HG02970 (cell line): ENCODE data around the gene CMTR2.

Source experiments
- ATAC-seq: cut with Tn5 transposase; IDR thresholded peaks from one replicate; pipeline ENCODE4 v1.9.1; 2021; ENCODE audit warnings: mild to moderate bottlenecking, moderate library complexity, moderate number of reproducible peaks; ENCODE audit not compliant: unreplicated experiment, low FRiP score

Gene CMTR2

DNA sequence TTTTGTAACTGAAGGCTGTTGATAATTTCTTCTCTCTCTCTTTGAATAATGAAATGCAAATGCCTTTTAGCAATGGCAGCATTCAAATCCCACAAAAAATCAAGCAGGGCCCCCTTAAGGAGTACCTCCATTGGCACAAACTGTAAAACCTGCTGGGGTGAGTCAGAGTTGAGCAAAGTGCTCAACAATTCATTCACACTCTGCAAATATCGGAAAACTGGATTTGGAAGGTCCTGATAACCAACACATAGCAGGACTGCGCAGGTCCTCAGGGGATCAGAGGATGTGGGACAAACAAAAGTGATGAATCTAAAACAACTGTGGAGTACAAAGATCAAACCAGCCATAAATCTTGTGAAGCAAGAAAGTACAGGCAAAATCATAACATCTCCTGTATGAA lies 5.6 kb downstream of the CMTR2 start:
- ATAC-seq, result no peak

DNA sequence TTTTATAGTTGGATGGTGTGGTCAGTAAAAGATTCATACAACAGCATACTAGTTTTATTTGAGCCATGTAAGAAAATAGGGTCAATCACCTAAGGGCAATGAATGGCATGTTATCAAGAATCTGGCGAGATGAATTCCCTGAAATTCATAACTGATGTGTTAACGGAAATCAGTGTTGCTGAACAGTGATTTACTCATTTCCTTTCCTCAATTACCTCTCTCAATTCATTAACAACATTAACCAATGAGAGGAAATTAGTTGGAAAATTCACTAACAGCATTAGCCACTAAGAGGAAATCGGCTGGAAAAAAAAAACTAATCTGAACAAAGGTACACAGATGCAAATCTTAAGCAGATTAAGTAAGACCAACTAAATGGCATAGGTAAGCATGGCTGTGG lies 6.3 kb downstream of the CMTR2 start:
- ATAC-seq, result no peak

DNA sequence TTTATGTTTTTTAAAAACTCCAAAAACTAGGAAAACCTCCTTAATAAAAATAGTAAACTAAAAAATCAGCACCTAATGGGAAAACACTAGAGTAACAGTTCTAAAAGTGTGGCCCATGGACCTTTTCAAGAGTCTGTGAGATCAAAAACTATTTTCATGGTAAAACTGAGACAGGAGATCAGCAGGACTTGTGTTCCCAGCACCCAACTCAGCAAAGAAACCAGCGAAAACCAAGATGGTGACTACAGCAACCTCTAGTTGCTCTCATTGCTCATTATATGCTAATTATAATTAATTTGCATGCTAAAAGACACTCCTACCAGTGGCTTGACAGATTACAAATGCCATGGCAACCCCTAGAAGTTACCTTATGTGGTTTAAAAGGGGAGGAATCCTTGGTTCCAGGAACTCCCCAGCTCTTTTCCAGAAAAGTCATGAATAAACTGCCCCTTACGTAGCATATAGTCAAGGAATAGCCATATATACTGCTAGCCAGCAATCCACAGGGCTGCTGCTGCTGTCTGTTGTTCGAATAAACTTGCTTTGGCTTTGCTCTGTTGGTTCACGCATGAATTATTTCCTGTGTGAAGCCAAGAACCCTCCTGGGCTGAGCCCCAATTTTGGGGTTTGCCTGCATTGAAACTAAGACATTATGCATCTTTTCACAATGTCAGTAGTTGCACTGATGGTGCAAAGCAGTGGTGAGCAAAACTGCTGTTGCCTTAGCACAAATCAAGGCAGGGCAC lies 12.4 kb downstream of the CMTR2 start:
- no peak for ATAC-seq

DNA sequence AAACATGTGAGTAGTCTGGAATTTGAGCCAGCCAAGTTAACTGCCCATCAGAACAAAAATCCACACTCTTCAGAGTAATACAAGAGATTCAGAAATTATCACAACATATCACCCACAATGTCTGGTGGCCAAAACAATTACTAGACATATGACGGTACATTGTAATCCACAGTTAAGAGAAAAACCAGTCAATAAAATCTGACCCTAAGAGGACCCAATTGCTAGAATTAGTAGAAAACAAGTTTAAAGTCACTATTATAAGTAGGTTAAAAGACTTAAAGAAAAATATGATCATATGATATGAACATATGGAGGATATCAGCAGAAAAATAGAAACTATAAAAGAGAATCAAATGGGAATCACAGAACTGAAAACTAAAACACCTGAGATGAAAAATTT lies 15.8 kb downstream of the CMTR2 start:
- ATAC-seq, result no peak

DNA sequence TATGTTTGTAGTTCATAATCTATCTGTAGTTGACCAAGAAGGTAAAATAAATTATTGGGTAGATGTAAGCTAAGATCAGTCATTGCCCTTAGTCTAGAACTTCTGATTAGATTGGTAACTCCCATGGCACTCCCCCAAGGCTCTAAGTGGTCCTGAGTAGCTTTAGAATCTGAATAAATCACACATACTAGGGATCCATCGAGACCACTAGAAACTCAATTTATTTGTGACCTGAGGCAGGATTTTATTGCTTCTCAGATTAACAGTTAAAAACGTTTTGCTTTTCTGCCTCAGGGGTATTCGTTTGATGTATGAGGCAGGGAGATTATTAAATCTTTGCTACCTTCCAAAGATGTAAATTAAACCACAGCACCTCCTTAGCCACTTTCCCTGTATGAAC lies 24.9 kb downstream of the CMTR2 start:
- ATAC-seq, result no peak

DNA sequence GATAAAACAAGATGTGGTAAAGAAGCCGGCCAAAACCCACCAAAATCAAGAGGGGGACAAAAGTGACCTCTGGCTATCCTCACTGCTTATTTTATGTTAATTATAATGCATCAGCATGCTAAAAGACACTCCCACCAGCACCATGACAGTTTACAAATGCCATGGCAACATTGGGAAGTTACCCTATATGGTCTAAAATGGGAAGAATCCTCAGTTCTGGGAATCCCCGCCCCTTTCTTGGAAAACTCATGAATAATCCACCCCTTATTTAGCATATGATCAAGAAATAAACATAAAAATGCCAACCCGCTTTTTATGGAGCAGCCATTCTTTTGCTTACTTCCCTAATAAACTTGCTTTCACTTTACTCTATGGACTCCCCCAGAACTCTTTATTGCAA lies 25.6 kb downstream of the CMTR2 start:
- no peak for ATAC-seq

DNA sequence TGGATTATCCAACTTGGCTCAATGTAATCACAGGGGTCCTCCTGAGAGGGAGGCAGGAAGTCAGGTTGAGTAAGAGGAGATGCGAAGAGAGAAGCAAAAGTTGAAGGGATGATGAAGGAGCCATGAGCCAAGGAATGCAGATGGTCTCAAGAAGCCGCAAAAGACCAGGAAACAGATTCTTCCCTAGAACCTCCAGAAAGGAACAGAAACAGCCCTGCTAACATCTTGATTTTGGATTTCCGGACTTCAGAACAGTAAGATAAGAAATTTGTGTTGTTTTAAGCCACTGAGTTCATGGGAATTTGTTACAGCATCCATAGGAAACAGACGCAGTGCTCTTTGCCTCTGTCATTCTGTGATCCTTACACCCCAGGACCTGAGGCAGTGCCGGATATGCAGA lies 26.8 kb downstream of the CMTR2 start:
- no peak for ATAC-seq

DNA sequence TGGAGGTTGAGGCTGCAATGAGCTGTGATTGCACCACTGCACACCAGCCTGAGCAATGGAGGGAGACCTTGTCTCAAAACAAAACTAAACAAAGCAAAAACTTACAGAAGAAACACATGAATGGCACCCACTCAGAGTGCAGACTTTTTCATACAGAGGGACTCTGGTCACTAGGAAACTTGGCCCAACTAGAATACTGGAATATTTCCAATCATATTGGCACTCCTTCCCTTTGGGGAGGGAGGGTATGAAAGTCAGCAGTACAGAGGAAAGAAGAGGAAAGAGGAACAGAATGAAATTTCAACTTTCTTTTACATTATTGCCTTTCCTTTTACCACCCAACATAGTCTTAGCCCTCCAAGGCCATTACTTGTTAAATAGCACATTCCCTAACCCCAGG lies 28.2 kb downstream of the CMTR2 start:
- ATAC-seq, result no peak

DNA sequence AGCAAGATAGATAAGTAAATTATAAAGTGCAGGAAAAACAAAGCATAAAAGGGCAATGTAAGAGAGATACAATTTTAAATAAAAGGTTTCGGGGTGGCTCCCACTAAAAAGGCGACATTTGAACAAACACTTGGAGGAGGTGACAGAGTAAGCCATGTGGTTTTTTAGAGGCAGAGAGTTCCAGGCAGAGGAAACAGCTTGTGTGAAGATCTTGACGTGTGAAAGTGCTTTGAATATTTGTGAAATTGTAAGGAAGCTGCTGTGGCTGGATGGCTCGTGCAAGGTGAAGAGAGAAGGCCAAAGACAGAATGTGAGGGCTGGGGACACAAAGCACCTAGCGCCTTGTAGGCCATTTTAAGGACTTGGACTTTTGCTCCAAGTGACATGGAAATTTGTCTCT lies 30.1 kb downstream of the CMTR2 start:
- no peak for ATAC-seq

DNA sequence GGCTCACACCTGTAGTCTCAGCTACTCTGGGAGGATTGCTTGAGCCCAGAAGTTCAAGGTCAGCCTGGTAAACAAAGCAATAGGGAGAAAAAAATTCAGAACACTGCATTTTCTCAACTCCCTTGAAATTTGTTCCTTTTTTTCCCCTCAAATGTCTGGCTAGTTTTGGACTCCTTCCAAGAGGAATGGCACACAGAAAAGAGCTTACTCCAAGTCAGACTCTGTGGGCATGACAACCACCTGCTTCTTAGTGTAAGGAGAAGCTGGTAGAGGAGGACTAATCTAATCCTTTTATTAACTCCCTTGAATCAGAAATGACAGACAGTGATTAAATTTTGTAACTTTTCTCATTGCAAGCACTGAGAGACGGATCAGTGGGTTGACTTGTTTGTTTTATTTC lies 30.8 kb downstream of the CMTR2 start:
- no peak for ATAC-seq

DNA sequence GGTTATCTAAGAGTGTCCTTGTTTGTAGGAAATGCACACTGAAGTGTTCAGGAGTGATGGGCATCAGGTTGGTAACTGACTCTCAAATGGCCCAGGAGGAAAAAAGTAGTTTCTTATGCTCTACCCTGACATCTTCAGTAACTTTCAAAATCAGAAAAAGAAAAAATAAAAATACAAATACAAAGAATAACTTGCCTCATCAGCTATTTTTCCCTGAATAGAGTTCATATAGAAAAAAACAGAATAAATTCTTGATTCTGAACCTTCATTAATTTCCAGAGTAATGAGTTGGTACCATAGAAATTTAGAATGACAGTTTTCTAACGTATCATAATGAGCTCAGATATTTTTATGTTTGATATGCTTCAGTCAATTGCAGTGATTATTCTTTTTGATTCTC lies 31.4 kb downstream of the CMTR2 start:
- ATAC-seq, result no peak

DNA sequence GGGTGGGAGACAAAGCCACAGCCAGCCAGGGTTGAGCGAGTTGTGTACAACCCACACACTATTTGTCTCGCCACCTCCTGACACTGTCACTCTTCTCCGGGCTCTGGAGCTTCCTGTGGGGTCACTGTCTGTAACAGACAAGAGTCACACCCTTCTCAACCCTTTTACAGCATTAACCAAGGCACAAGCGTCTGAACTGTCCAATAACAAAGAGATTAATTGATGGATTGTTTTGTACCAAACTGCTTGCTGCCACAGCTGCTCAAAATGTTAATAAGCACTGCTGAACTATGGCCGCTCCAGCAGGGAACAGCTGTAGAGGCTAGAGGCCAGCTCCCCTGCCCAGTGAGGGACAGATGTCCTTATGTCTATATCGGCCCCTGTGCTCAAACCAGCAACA lies 33.5 kb downstream of the CMTR2 start:
- ATAC-seq, result no peak

DNA sequence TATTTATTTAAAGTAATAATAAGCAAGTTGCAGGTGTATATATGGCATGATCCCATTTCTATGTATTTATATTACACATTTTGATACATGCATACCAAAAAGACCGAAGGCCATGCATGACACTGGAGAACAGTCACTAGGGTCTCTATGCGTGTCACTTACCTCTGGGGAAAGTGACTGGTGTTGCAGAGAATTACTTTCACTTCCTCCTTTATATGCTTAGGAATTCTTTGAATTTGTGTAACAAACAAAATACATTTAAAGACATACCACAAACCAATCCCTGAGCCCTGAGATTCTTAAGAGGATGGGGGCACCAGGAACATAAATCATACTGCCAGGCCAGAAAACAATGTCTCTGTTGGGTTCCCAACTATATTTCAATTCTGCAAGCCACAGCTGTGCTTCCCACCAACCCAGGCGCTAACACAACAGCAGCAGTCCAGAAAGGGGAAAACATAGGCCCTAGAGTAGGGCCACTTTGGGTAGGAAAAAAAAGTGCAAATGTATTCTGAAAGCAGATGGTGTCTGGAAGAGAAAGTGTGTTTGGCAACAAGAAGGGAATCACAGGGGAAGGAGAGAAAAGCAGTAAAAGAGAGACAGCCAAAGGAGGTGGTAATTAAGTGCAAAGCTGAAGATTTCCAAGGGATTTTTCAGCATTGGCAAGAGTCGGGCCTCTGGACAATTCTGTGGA lies 34.2 kb downstream of the CMTR2 start:
- ATAC-seq, result no peak

DNA sequence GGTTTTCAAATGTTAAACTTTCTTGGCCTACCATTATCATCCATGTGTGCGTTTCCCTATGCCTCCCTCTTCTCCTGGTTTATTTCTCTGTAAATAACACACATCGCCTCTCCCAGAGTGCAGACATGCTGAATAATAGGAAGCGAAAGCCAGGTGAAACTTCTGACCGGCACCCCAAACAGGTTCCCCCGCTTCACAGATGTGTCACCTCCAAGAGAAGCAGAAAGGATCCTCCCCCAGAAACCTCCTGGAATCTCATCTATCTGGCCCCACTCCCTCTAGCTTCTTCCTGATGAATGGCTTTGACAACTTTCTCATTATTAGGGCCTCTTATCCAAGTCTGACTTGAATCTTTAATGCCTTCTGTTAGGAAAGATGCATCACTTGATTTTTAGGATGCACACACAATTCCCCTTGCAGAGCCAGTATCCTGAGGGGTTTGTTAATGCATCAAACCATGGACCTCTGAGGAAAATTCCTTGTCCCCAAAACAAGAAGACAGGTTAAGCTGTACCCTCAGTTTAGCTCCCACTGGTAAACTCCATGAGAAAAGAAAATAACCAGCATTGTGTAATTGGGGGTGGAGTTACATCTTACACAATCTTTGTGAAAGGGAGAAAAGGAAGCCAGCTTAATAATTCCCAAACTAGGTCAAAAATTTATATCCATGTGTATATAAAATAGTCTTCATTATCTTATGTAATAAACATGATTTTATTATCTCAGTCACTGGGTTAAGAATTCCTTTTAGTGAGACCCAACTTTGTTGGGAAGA lies 38.6 kb downstream of the CMTR2 start:
- ATAC-seq, result no peak

DNA sequence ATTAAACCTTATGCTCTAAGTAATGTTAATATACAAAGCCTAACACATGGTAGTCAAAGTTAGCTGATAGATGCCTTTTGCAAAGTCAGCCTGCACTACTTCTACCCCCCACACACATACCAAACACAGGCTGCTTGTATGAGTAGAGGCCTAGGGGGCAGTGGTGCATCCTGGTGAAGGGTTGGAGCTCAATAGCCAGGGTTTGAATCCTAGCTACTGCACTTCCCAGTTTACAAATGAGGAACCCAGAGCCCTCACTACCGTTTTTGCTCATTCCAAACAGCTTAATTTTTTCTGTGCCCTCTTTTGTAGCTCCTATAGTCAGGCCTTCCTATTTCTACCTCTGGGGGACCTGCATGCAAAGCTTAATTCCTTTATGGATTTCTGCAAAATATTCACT lies 39.8 kb downstream of the CMTR2 start:
- no peak for ATAC-seq

DNA sequence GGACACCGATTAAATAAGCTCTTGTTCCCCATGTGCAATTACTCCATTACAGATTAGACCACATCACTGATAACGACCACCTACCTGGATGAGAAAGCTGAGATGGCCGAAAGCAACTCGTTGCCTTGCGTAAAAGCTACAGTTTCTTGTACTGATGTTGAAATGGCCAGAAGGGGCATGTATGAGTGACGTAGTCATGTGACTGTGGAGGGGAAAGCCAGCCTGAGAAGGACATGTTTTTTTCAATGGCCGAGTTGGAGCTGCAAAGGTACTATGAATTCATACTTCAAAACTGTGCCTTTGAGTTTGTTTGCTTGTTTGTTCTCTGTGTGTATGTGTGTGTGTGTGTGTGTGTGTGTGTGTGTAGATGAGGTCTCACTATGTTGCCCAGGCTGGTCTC lies 41.7 kb downstream of the CMTR2 start:
- ATAC-seq, result no peak

DNA sequence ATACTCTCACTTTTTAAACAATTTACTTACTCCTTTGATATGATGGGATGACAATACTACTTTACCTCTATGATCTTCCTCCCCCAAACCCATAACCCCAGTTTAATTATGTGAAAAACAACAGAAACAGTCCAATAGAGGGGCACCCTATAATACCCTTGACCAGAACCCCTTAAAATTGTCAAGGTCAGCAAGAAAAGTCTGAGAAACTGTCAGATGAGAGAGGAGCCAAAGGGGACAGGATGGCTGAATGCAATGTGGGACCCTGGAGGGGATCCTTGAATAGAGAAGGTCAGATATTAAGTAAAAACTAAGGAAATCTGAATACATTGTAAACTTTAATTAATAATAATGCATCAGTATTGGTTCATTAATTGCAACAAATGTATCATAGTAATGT lies 42.9 kb downstream of the CMTR2 start:
- ATAC-seq, result no peak

DNA sequence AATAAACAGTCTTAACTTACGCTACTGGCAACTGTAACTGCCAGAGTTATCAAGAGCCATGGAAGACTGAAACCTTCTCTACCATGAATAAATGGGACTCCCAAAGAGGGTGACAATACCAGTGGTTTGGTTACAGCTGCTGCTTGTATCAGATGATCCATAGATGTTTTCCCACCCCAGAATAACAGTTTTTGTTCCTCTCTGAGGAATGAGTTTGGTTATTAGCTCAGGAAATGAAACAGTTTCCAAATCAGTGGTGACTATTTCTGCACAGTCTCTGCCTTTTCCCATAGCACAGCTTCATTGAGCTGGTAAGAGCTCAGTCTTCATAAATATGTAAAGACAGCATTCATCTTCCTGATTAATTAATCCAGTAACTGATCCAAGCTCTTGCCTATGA lies 44.7 kb downstream of the CMTR2 start:
- no peak for ATAC-seq

DNA sequence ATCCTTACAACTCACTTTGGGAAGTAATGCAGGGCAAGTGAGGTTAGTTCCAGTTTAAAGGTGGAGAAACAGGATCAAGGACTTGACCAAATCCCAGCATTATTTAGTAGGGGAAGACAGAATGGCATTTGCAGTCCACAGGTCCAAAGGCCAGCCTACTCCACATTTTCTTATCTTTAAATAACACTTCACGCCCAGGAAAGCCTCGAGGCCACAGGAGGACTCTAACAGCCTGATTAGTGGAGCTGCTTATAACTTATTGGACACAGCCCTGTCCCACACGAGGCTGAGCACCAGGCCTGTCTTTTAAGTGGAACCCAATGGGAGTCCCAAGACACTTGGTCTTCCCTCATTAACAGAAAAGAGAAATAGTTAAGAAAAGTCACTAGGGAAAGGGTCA lies 46.6 kb downstream of the CMTR2 start:
- no peak for ATAC-seq

DNA sequence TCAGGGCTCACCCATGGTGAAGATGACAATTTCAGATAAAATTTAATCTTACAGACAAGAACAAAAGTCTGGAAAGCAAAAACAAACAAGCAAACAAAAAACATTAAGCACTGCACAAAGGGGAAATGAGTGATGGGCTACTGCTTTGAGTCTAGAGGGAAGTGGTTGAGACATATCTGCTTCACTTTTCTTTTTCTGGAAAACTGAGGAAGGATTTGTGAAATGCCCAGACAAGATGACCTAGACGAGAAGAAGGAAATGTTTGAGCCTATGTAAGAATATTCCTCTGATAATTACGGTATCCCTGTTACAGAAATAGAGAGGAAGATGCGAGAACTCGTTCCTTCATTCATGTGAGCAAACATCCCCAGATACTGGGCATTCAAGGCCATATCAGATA lies 47.2 kb downstream of the CMTR2 start:
- ATAC-seq, result no peak
